Putamen (tissue), 1 donor: ENCODE measurements around the gene NT5C1B.

Source experiments
- DNase-seq: peaks from one replicate; pipeline ENCODE4 v3.0.0-alpha.2; 2016; ENCODE audit warnings: low spot score

Gene NT5C1B

DNA sequence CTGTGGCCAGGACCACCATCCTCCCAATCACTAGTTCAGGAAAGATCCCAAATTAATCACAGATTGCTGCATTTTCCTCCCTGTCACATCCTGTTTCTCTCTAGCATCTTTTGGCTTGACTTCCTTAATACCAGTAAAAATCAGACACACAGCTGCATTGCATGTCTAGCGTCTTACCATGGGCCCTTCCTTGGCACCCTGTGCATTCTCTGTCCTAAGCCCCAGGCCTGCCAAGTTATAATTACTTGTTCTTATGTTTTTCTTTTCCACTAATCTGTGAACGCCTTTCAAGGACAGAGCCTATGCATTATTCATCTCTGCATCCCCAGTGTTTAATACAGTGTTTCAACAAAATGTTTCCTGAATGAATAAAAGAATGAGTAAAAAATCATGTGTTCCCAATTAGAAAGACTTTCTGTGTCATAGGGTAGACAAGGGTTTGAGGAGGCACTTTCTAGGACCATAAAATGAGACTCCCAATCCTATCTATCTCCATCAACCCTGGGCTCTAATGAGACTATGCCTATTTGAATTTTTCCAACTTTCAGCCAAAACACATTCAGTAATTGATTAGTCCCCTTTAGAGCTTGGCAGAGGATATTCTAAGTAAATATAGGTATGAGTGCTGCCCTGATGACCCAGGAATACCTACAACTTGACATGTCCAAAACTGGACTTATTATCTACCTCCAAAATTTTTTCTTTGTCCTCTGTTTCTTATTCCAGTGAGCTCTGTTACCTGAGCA lies 10.3 kb upstream of the NT5C1B start:
- DNase-seq, result no peak

GRCh38 chr2:18598848-18599484 lies 9.6 kb upstream of the NT5C1B start:
- no peak for DNase-seq

DNA sequence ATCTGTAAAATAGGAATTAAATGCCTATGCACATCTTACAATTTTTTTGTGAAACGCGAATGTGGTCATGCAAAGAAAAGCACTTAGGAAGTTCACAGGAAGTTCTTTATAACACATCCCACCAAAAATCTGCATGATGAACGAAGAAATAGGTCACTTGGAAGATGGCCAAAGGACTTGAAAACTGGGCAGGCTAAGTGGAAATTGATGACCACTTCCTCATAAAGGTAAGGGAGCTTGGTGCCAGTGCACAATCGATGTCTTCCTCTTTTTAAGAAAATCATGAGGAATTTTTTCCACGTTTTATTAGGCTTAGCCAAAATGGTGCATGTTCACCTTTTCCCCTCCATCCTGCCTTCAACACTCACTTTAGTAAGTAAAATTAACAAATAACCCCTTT lies 8.2 kb upstream of the NT5C1B start:
- no peak for DNase-seq

- no peak for DNase-seq
These were observed 7.6 kb upstream of the NT5C1B start for GRCh38 chr2:18596993-18597392.

GRCh38 chr2:18593496-18593895 lies 4.1 kb upstream of the NT5C1B start:
- no peak for DNase-seq

GRCh38 chr2:18592372-18592771 lies 3.0 kb upstream of the NT5C1B start:
- DNase-seq, result no peak

GRCh38 chr2:18588802-18589201 lies 567 bp downstream of the NT5C1B start:
- no peak for DNase-seq

DNA sequence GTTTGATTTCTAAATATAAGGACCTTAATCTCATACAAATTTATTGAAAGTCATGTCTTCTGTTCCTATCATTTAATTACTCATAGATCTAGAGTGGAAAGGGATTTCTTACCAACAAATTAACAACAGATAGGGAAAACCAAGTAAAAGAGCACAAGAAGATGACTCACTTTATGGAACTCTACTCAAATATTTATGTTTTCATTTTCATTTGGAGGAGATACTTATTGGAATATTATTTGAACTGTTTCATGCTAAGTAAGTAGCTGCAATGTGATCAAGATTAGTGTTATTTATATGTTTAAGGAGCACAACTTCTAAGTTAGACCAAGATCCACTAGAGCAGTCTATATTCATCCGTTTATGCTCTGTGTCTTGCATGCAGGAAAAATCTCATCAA lies 1.3 kb downstream of the NT5C1B start:
- no peak for DNase-seq

- DNase-seq, result no peak
These were observed 3.8 kb downstream of the NT5C1B start for GRCh38 chr2:18585526-18585925.

GRCh38 chr2:18584608-18584954 lies 4.8 kb downstream of the NT5C1B start:
- DNase-seq, result no peak

- no peak for DNase-seq
These were observed 5.3 kb downstream of the NT5C1B start for GRCh38 chr2:18583905-18584607.

GRCh38 chr2:18580606-18581005 lies 8.8 kb downstream of the NT5C1B start:
- no peak for DNase-seq

GRCh38 chr2:18578033-18578432 lies 11.3 kb downstream of the NT5C1B start:
- no peak for DNase-seq

DNA sequence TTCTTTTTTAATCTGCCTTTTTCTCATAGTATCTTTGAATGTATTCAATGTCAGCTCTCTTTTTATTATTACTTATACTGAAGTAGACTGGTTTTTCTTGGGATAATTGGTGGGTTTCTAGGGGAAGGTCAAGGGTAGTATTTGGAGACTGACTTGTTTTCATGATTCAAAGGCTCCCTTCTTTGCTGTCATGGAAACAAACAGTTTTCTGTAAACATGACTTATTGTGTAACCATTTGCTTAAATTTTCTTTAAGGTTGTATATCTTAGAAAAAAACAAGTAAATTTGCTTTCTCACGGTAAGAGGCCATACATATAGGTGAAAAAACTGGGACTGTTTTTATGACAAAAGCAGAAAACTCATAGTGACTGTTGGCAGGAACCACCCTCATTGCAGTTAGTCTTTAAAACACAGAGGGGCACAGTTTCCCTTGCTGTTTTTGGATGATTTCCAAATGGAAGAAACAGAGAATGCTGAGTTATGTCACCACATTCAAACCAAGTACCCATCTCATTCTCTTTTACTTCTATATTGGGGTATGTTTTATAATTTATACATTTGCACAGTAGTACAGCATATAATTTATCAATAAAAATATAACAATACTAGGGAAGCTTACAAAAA lies 23.1 kb downstream of the NT5C1B start:
- DNase-seq, result no peak

GRCh38 chr2:18560797-18561085 lies 28.6 kb downstream of the NT5C1B start:
- no peak for DNase-seq

GRCh38 chr2:18560031-18560796 lies 29.2 kb downstream of the NT5C1B start, which contains the start of gene RDH14:
Gene RDH14, minus strand, starts transcription at chr2:18560653. Its CDS starts 81 bp downstream, at chr2:18560572.
- DNase-seq, result peak; percentile 94

- no peak for DNase-seq
These were observed 29.8 kb downstream of the NT5C1B start for GRCh38 chr2:18559531-18560030.

- no peak for DNase-seq
These were observed 30.9 kb downstream of the NT5C1B start for GRCh38 chr2:18558458-18558857.

DNA sequence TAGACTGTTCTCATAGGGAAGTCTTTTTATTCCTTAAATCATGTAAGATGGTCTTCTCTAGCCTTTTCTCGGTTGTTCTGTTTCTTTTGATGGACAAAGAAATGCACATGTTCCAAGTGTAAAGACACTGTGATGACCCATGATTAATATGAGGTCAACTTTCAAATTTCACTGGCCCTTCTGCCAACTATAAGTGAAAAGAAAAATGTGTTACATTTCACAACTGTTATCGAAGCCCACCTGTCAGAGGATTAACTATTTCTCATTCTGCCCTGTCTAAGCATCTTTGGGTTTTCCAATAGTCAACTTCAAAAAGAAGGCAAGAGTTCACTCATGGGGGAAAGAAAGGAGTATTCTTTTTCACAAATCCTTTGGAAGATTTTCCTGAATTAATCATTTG lies 32.2 kb downstream of the NT5C1B start:
- DNase-seq, result no peak

DNA sequence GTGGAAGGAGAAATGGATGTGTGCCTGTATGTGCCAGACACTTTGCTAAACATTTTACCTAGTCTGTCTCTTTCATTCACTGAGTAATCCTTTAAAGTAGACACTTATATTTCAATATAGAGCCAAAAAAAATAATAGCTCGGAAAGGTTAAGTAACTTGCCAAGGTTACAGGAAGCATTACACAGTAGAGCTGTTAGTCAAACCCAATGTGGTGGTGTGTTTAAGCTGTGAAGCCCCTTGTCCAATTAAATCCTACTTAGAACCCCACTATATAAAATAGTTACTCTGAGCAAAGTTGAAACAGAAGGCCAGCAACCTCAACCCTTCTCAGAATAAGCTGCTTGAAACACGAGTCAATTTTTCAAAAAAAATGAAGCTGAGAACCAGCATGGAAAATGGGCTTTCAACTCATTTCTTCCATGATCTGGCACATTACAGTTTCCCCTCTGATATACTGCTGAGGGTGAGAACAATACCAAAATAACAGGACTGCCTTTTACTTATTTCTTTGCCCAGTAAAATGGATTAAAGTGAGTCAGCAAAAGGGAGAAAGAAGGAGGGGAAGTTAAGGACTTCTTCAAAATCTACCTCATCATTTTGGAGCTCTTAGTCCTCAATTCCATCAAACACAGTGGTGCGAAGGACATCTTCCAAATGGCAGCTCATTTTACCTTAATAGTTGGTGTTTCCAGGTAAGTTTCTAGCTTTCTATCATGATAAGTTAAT lies 36.9 kb downstream of the NT5C1B start:
- no peak for DNase-seq

GRCh38 chr2:18551623-18552022 lies 37.7 kb downstream of the NT5C1B start:
- no peak for DNase-seq
